Immature natural killer cell (primary cell): Measurements from ENCODE around the gene WASHC2C. TPM values are rescaled to one million over a fixed set of nuclear protein-coding genes. Genes with fewer than 3 reads are reported as not detected.
"Not testable (repeated sequence)": the region's sequence is repeated elsewhere in the genome, so short reads cannot be mapped to it uniquely, and the experiment has no call there.

ENCODE experiments used
- DNase-seq, 3 donors: peaks; one replicate each; pipeline ENCODE4 v3.0.0; 2022; ENCODE audit warnings: mixed read lengths in 1 of 3
- H3K27ac Mint-ChIP-seq, 6 donors: one replicate each; pipeline ENCODE4 v1.8.0; 2020; ENCODE audit warnings: mixed read lengths in 6 of 6, mild to moderate bottlenecking in 5 of 6, inconsistent platforms in 4 of 6, moderate library complexity in 3 of 6
- H3K27me3 Mint-ChIP-seq, 3 donors: one replicate each; pipeline ENCODE4 v1.8.0; 2020 to 2021; ENCODE audit warnings: low read depth in 3 of 3, mild to moderate bottlenecking in 3 of 3, mixed read lengths in 3 of 3, moderate library complexity in 3 of 3, inconsistent platforms in 1 of 3
- H3K36me3 Mint-ChIP-seq, 3 donors: one replicate each; pipeline ENCODE4 v1.8.0; 2020; ENCODE audit warnings: mixed read lengths in 3 of 3, inconsistent platforms in 2 of 3, mild to moderate bottlenecking in 2 of 3
- H3K4me1 Mint-ChIP-seq, 2 donors: one replicate each; pipeline ENCODE4 v1.8.0; 2020; ENCODE audit warnings: inconsistent platforms in 2 of 2, mild to moderate bottlenecking in 2 of 2, mixed read lengths in 2 of 2, moderate library complexity in 1 of 2
- H3K4me3 Mint-ChIP-seq, 5 donors: one replicate each; pipeline ENCODE4 v1.8.0; 2020; ENCODE audit warnings: mild to moderate bottlenecking in 5 of 5, mixed read lengths in 5 of 5, inconsistent platforms in 3 of 5, moderate library complexity in 3 of 5
- H3K9me3 Mint-ChIP-seq, 6 donors: one replicate each; pipeline ENCODE4 v1.8.0; 2020; ENCODE audit warnings: mild to moderate bottlenecking in 6 of 6, mixed read lengths in 6 of 6, inconsistent platforms in 4 of 6, moderate library complexity in 3 of 6
- polyA plus RNA-seq, 3 donors: library from polyadenylated mRNA; unstranded; fragments of 300-500 nt; fragmentation: Illumina TruSeq; gene quantifications; one replicate each; pipeline ENCODE4 v1.2.3, GENCODE V29; 2021

WASHC2C gene
- polyA plus RNA-seq, 3 donors from 2014 or later = 6.0 to 26.1 (median 14.6) TPM

- H3K9me3 Mint-ChIP-seq, H3K27me3 Mint-ChIP-seq, H3K4me3 Mint-ChIP-seq, H3K36me3 Mint-ChIP-seq, H3K4me1 Mint-ChIP-seq, DNase-seq, H3K27ac Mint-ChIP-seq: not testable (repeated sequence)
Observed at GRCh38 chr10:45742014-45742413, 14.9 kb downstream of the WASHC2C start.

DNA sequence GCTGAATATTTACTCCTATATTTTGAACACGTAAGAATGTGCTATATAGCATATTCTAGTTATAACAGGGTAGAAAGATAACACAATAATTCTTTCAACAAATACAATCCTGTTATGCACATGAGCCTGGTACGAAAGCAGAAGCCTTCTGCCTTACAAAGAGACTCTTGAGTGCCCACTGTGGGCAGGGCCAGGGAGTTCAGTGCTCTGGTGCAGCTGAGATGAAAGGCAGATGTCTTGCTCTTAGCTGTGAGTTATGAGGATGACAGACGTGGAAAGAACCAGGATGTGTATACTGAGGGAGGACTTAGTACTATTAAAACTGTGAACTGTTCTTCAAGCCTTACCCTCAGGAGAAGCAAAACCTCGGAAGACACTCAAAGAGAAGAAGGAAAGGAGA lies 24.1 kb downstream of the WASHC2C start:
- not testable (repeated sequence) for H3K36me3 Mint-ChIP-seq, H3K27ac Mint-ChIP-seq, H3K9me3 Mint-ChIP-seq, H3K4me1 Mint-ChIP-seq, H3K27me3 Mint-ChIP-seq, DNase-seq, H3K4me3 Mint-ChIP-seq

DNA sequence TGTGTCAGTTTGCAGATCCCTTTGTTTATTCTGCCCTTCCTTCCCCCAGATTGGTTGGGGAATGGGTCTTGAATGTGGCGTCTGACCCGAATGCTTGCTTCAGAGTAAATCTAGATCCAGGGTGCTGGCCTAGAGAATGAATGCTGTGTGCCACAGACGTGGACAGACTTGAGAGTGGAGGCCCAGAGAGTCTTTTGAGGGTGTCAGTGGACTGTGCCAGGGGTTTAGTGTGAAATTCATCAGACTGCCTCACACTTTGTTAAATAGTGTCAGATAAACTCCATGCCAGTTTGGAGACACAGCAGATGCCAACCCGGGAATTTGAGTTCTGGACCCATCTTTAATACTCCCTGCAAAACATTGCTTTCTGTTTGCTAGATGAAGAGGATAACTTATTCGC lies 25.1 kb downstream of the WASHC2C start:
- H3K4me3 Mint-ChIP-seq, H3K4me1 Mint-ChIP-seq, H3K27ac Mint-ChIP-seq, H3K9me3 Mint-ChIP-seq, H3K36me3 Mint-ChIP-seq, H3K27me3 Mint-ChIP-seq, DNase-seq: not testable (repeated sequence)

DNA sequence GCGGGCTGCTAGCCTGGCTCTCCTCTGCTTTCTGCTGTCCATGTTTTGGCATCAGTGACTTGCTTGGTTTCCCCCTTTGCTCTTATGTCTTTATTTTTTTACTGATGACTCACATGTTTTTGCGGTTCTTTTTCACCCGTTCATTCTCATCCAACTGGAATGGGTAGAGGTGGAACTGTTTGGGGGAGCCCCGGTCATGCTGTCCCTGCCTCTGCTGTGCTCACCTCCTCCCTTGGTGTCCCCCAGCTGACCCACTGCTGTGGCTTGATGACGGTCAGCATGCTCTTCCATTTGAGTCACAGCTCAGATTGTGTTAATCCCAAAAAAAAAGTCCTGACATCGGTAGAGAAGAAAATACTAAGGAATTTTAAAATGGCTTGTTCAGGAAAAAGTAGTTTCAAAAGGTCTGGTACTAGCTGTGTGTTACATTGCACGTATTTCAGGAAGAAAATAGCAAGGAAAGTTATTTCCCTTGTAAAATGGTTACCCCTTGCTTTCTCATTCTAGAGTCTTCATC lies 27.0 kb downstream of the WASHC2C start:
- not testable (repeated sequence) for H3K9me3 Mint-ChIP-seq, H3K4me1 Mint-ChIP-seq, H3K27ac Mint-ChIP-seq, H3K27me3 Mint-ChIP-seq, DNase-seq, H3K4me3 Mint-ChIP-seq
- H3K36me3 Mint-ChIP-seq = peaks cover 0 to 18% (median 4%) of the 10 kb centered on the region in 3 donors

DNA sequence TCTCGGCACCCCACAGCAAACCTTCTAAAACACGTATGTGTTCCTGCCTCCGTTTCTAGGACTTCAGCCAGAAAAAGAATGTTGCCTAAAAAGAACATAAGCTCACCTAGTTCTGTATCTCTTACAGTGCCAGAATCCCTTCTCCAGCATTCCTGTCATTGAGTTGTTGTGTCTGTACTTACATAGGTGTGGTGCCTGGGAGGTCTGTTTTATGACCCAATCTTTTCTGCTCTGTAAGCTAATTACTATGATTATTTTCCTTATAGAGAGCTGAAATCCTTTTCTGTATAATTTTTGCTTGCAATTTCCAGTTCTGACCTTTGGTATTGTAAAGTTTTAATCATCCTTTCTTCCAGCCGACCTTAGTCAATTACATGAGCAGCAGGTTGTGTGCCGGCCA lies 28.0 kb downstream of the WASHC2C start:
- H3K4me3 Mint-ChIP-seq, DNase-seq, H3K9me3 Mint-ChIP-seq, H3K27ac Mint-ChIP-seq, H3K4me1 Mint-ChIP-seq, H3K27me3 Mint-ChIP-seq: not testable (repeated sequence)
- H3K36me3 Mint-ChIP-seq = peaks cover 0 to 18% (median 4%) of the 10 kb centered on the region in 3 donors

GRCh38 chr10:45756065-45756464 lies 29.0 kb downstream of the WASHC2C start:
- H3K4me1 Mint-ChIP-seq, DNase-seq, H3K27ac Mint-ChIP-seq, H3K27me3 Mint-ChIP-seq, H3K4me3 Mint-ChIP-seq, H3K9me3 Mint-ChIP-seq: not testable (repeated sequence)
- peaks cover 0 to 18% (median 4%) of the 10 kb centered on the region in 3 donors for H3K36me3 Mint-ChIP-seq

DNA sequence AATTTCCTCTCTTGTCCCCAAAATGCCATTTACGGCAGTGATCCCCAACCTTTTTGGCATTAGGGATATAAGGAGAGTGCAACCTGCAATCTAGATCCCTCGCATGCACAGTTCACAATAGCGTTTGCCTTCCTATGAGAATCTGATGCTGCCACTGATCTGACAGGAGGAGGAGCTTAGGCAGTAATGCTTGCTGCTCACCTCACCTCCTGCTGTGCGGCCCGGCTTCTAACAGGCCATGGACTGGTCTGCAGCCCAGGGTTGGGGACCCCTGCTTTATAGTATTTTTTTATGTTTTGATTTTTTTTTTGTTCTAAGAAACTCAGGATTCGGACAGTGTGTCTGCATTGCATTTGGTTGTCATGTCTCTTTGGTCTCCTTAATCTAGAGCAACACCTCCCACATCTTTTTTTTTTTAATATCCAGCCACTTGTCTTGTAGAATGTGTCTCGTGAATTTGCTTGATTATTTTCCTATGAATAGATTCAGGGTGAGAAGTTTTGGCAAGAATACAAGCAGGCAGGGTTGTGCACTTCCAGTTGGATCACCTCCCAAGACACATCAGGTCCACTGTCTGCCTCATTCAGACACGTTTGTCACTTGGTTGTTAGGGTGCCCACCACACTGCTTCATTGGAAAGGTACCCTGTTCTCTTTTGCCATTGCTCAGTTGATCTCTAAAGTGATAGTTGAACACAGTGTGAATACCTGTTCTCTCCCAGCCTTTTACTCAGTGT lies 30.8 kb downstream of the WASHC2C start:
- H3K4me1 Mint-ChIP-seq, H3K4me3 Mint-ChIP-seq: not testable (repeated sequence)

GRCh38 chr10:45761622-45762021 lies 34.6 kb downstream of the WASHC2C start:
- DNase-seq, H3K27ac Mint-ChIP-seq, H3K4me3 Mint-ChIP-seq, H3K27me3 Mint-ChIP-seq, H3K9me3 Mint-ChIP-seq, H3K4me1 Mint-ChIP-seq: not testable (repeated sequence)
- H3K36me3 Mint-ChIP-seq = peaks cover 0 to 11% (median under 1%) of the 10 kb centered on the region in 3 donors

More for the DNA sequence above, 30.8 kb downstream of the WASHC2C start:
- not testable (repeated sequence) for H3K27me3 Mint-ChIP-seq, H3K9me3 Mint-ChIP-seq, H3K27ac Mint-ChIP-seq, DNase-seq
- H3K36me3 Mint-ChIP-seq = peaks cover 0 to 14% (median 4%) of the 10 kb centered on the region in 3 donors

DNA sequence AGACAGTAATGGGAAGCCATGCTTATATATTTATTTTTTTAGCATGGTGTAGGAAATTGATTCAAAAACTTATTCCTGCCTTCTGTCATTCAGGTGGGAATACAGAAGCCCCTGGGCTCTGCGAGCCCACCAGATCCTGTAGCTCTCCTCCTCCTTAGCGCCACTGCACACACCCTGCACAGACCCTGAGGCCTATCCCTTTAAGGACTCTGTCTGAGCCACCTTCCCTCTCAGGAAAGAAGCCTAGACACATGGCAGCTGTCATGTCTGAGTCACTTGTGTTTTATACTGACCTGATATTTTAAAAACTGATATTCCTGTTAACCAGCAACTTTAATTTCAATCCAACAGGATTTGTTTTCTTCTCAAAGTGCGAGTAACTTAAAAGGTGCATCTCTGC lies 36.0 kb downstream of the WASHC2C start:
- not testable (repeated sequence) for H3K27ac Mint-ChIP-seq, H3K27me3 Mint-ChIP-seq, H3K4me3 Mint-ChIP-seq, DNase-seq, H3K36me3 Mint-ChIP-seq, H3K9me3 Mint-ChIP-seq, H3K4me1 Mint-ChIP-seq

- H3K36me3 Mint-ChIP-seq, DNase-seq, H3K4me3 Mint-ChIP-seq, H3K9me3 Mint-ChIP-seq, H3K4me1 Mint-ChIP-seq, H3K27me3 Mint-ChIP-seq, H3K27ac Mint-ChIP-seq: not testable (repeated sequence)
Observed at GRCh38 chr10:45768334-45768733, 41.3 kb downstream of the WASHC2C start.

- not testable (repeated sequence) for H3K27ac Mint-ChIP-seq, H3K9me3 Mint-ChIP-seq, H3K27me3 Mint-ChIP-seq, DNase-seq, H3K4me3 Mint-ChIP-seq, H3K4me1 Mint-ChIP-seq
- peaks cover 4 to 12% (median 4%) of the 10 kb centered on the region in 3 donors for H3K36me3 Mint-ChIP-seq
Observed at GRCh38 chr10:45771757-45772461, 44.8 kb downstream of the WASHC2C start.

DNA sequence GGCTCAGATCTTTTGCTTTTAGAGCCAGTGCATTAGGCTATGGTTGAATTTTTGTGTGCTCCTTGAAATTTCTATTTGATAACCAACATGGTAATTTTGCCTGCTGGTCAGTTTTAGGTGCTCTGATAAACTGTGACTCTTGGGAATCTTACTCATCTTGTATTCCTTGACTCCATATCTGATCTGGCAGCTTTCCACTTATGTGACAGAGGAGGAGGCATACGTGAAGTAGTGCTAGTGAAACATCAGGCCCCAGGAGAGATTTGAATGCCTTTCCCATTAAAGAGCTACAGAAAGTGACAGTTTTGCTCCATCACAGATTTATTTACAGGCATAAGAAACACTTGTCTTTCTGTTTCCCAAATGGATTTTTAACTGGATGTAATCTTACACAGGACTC lies 59.2 kb downstream of the WASHC2C start:
- H3K27me3 Mint-ChIP-seq, H3K4me3 Mint-ChIP-seq, H3K9me3 Mint-ChIP-seq, H3K27ac Mint-ChIP-seq, DNase-seq, H3K4me1 Mint-ChIP-seq: not testable (repeated sequence)
- H3K36me3 Mint-ChIP-seq = peaks cover 6 to 35% (median 20%) of the 10 kb centered on the region in 3 donors

DNA sequence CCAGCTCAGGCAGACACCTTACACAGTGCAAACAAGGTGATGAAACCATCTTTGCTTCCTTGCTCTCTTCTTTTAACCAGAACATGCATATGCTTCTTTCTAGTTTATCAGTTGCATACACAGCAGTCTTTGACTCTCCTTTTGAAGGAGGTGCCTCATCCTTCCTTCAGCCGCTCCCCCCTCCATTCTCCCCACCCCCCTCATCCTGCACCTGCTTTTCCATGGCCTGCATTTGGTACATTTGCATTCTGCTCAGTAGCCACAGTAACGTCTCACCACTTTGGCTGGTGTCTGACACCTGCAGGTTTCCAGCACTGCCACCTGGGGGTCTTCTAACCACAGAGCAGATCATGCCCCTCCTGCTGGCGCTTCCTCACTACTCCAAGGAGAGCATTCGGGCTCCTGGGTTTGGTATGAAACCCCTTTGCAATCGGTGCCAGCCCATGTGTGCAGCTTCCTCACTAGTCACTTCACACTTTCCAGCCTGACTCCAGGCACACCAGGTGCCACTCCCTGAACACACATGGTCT lies 60.2 kb downstream of the WASHC2C start:
- not testable (repeated sequence) for DNase-seq, H3K27me3 Mint-ChIP-seq, H3K9me3 Mint-ChIP-seq, H3K27ac Mint-ChIP-seq, H3K4me3 Mint-ChIP-seq, H3K4me1 Mint-ChIP-seq
- peaks cover 10 to 35% (median 23%) of the 10 kb centered on the region in 3 donors for H3K36me3 Mint-ChIP-seq

DNA sequence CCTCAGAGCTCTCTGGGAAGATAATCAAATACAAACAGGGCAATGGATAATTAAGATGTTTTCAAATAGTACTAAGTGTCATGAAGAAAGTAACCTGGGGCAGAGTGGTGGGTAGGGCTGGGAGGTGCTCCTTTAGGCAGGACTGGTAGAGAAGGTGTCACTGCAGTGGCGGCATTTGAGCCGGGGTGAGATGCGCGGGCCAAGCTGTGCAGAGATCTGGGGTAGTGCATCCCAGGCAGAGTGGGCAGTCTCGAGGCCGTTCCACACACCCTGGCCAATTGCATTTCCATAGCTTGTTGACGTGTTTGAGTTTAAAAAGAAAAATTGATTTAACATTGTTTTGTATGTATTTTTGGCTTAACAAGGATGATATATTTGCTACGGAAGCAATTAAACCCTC lies 62.9 kb downstream of the WASHC2C start:
- H3K27me3 Mint-ChIP-seq, H3K9me3 Mint-ChIP-seq, H3K27ac Mint-ChIP-seq, DNase-seq, H3K4me3 Mint-ChIP-seq, H3K4me1 Mint-ChIP-seq: not testable (repeated sequence)
- peaks cover 17 to 39% (median 31%) of the 10 kb centered on the region in 3 donors for H3K36me3 Mint-ChIP-seq
